ENCODE results near the gene TNFSF9.
A peak's percentile ranks its signal among the peaks of the same experiment; 100 is the strongest.

GRCh38 chr19:6530386-6531162 lies at the start of gene TNFSF9:
- TF ChIP-seq CTCF (IDR thresholded peaks at IDR 0.05; ENCODE audit: control extremely low read depth in 1 of 3, insufficient read depth in 1 of 3, low read depth in 1 of 3, low read length in 3 of 3) (no peak), CBX5 (IDR thresholded peaks at IDR 0.05; ENCODE audit: low read depth, low read length) (no peak), POLR2A (IDR thresholded peaks at IDR 0.05; ENCODE audit: control extremely low read depth in 1 of 2, low read depth in 2 of 2, low read length in 2 of 2) (peak; percentile 81 to 95), SUZ12 (IDR thresholded peaks at IDR 0.05; ENCODE audit: low read length) (no peak), MAX (IDR thresholded peaks at IDR 0.05) (no peak), USF2 (IDR thresholded peaks at IDR 0.05; ENCODE audit: low read length) (no peak), E2F6 (IDR thresholded peaks at IDR 0.05) (no peak), TBP (IDR thresholded peaks at IDR 0.05; ENCODE audit: low read depth, low read length) (peak; percentile 95)

All from H1 (cell line).